ENCODE results near the gene ADGRB2. TPM values are rescaled to one million over a fixed set of nuclear protein-coding genes. Genes with fewer than 3 reads are reported as not detected.

ADGRB2 gene
- polyA plus RNA-seq, 3 donors: not detected

- WGBS (ENCODE audit: insufficient coverage): 87% methylated on average over 4 of the region's 4 CpGs
- no peak overlapping the region for H3K4me3 Mint-ChIP-seq
- H3K36me3 ChIP-seq (replicated peaks in 1 of 2; ENCODE audit: control insufficient read depth in 1 of 2, insufficient read depth in 2 of 2, low read length in 2 of 2): no peaks in the 10 kb centered on the region
- intact Hi-C loops (cut with micrococcal nuclease): loop anchor here in 1 of 2 donors (10.0 kb wide), 1 partner anchor 95 kb away; no protein-coding TSS in a partner anchor
- H3K9me3 Mint-ChIP-seq: peaks cover 0 to 2% (median 0%) of the 10 kb centered on the region in 7 donors
- H3K27ac Mint-ChIP-seq: no peak overlapping the region
- no peak overlapping the region for H2AFZ ChIP-seq (ENCODE audit: insufficient read depth, low read depth, low read length, poor library complexity, severe bottlenecking)
- no peak for TF ChIP-seq CTCF (IDR thresholded peaks at IDR 0.05)
- H3K4me1 ChIP-seq (ENCODE audit: control insufficient read depth in 1 of 2, insufficient read depth in 2 of 2, low read length in 2 of 2): no peaks in the 10 kb centered on the region
- H3K9me3 ChIP-seq (replicated peaks in 1 of 2; ENCODE audit: control insufficient read depth in 1 of 2, insufficient read depth in 1 of 2, low read length in 2 of 2): no peaks in the 10 kb centered on the region
- H3K9ac ChIP-seq (ENCODE audit: insufficient read depth, low read length, poor library complexity, severe bottlenecking): no peak overlapping the region
- no peaks in the 10 kb centered on the region for H4K20me1 ChIP-seq (ENCODE audit: insufficient read depth, low read length)
- H3K4me2 ChIP-seq (replicated peaks; ENCODE audit: extremely low read depth, low read length, poor library complexity, severe bottlenecking): no peak overlapping the region
- no peaks in the 10 kb centered on the region for H3K79me2 ChIP-seq (ENCODE audit: insufficient read depth, low read length)
- peaks cover 9 to 17% (median 16%) of the 10 kb centered on the region in 3 donors for H3K27me3 Mint-ChIP-seq (ENCODE audit: low read depth in 3 of 3)
- DNase-seq: no peak
- no peak overlapping the region for H3K4me3 ChIP-seq (replicated peaks in 1 of 3; ENCODE audit: low read depth in 2 of 3, low read length in 3 of 3)
- H3K36me3 Mint-ChIP-seq: no peaks in the 10 kb centered on the region
- peaks cover 4% of the 10 kb centered on the region for H3K4me1 Mint-ChIP-seq
- H3K27ac ChIP-seq (ENCODE audit: low read depth in 1 of 2, low read length in 2 of 2): no peak overlapping the region
- no peaks in the 10 kb centered on the region for H3K27me3 ChIP-seq (ENCODE audit: control insufficient read depth in 2 of 2, insufficient read depth in 2 of 2, low read length in 2 of 2)
These were observed 45.6 kb upstream of the ADGRB2 start for GRCh38 chr1:31809698-31810097.

- H3K4me3 ChIP-seq (replicated peaks in 1 of 3; ENCODE audit: low read depth in 2 of 3, low read length in 3 of 3): no peak overlapping the region
- no peaks in the 10 kb centered on the region for H3K27me3 ChIP-seq (ENCODE audit: control insufficient read depth in 2 of 2, insufficient read depth in 2 of 2, low read length in 2 of 2)
- no peaks in the 10 kb centered on the region for H4K20me1 ChIP-seq (ENCODE audit: insufficient read depth, low read length)
- H3K9ac ChIP-seq (ENCODE audit: insufficient read depth, low read length, poor library complexity, severe bottlenecking): no peak overlapping the region
- Mint-ChIP-seq H3K4me1 (peaks cover 8% of the 10 kb centered on the region), H3K4me3 (no peak overlapping the region), H3K9me3 (peaks cover 0 to 2% (median 0%) of the 10 kb centered on the region in 7 donors), H3K36me3 (no peaks in the 10 kb centered on the region), H3K27me3 (ENCODE audit: low read depth in 3 of 3) (peaks cover 12 to 24% (median 18%) of the 10 kb centered on the region in 3 donors), H3K27ac (no peak overlapping the region)
- intact Hi-C loops (cut with micrococcal nuclease): no loop called here
- H3K9me3 ChIP-seq (replicated peaks in 1 of 2; ENCODE audit: control insufficient read depth in 1 of 2, insufficient read depth in 1 of 2, low read length in 2 of 2): no peaks in the 10 kb centered on the region
- H3K4me1 ChIP-seq (ENCODE audit: control insufficient read depth in 1 of 2, insufficient read depth in 2 of 2, low read length in 2 of 2): no peaks in the 10 kb centered on the region
- no peak overlapping the region for H3K27ac ChIP-seq (ENCODE audit: low read depth in 1 of 2, low read length in 2 of 2)
- H3K36me3 ChIP-seq (replicated peaks in 1 of 2; ENCODE audit: control insufficient read depth in 1 of 2, insufficient read depth in 2 of 2, low read length in 2 of 2): no peaks in the 10 kb centered on the region
- no peaks in the 10 kb centered on the region for H3K79me2 ChIP-seq (ENCODE audit: insufficient read depth, low read length)
- TF ChIP-seq CTCF (IDR thresholded peaks at IDR 0.05): no peak
- 100% methylated on average over 1 of the region's 4 CpGs for WGBS (ENCODE audit: insufficient coverage)
- no peak overlapping the region for H3K4me2 ChIP-seq (replicated peaks; ENCODE audit: extremely low read depth, low read length, poor library complexity, severe bottlenecking)
- no peak overlapping the region for H2AFZ ChIP-seq (ENCODE audit: insufficient read depth, low read depth, low read length, poor library complexity, severe bottlenecking)
- DNase-seq: no peak
These were observed 43.3 kb upstream of the ADGRB2 start for GRCh38 chr1:31807273-31808048.

All from CD14-positive monocyte (primary cell).